Endothelial cell of umbilical vein (primary cell): ENCODE measurements around the gene MSH6.

ENCODE experiments used
- EZH2 ChIP-seq: IDR thresholded peaks from 2 replicates; pipeline ENCODE4 v1.6.1; 2012; ENCODE audit warnings: borderline replicate concordance, low read depth, mild to moderate bottlenecking, moderate library complexity, low read length, inconsistent platforms; ENCODE audit not compliant: severe bottlenecking
- MYC ChIP-seq: IDR thresholded peaks from one replicate; pipeline ENCODE4 v1.6.1; 2011; ENCODE audit warnings: mild to moderate bottlenecking, low read depth, low read length
- POLR2A ChIP-seq: IDR thresholded peaks from 2 replicates; pipeline ENCODE4 v1.6.1; 2012; ENCODE audit warnings: low read depth, mild to moderate bottlenecking, control low read depth, low read length
- POLR2AphosphoS5 ChIP-seq: IDR thresholded peaks from 2 replicates; pipeline ENCODE4 v1.6.1; 2012; ENCODE audit warnings: low read depth, mild to moderate bottlenecking, control low read depth, low read length, moderate library complexity; ENCODE audit not compliant: insufficient read depth
- TF ChIP-seq, protein P1 (sequence below), 2 donors: IDR thresholded peaks; 1 replicate in 1 of 2; 2 replicates in 1 of 2; pipeline ENCODE4 v1.5.1; 2011; ENCODE audit warnings: low read length in 2 of 2, mild to moderate bottlenecking in 2 of 2, moderate library complexity in 2 of 2, control low read depth in 1 of 2, inconsistent platforms in 1 of 2, low read depth in 1 of 2; ENCODE audit not compliant: insufficient read depth in 1 of 2; ENCODE audit errors: extremely low read depth in 1 of 2

- TF ChIP-seq, protein P1, sequence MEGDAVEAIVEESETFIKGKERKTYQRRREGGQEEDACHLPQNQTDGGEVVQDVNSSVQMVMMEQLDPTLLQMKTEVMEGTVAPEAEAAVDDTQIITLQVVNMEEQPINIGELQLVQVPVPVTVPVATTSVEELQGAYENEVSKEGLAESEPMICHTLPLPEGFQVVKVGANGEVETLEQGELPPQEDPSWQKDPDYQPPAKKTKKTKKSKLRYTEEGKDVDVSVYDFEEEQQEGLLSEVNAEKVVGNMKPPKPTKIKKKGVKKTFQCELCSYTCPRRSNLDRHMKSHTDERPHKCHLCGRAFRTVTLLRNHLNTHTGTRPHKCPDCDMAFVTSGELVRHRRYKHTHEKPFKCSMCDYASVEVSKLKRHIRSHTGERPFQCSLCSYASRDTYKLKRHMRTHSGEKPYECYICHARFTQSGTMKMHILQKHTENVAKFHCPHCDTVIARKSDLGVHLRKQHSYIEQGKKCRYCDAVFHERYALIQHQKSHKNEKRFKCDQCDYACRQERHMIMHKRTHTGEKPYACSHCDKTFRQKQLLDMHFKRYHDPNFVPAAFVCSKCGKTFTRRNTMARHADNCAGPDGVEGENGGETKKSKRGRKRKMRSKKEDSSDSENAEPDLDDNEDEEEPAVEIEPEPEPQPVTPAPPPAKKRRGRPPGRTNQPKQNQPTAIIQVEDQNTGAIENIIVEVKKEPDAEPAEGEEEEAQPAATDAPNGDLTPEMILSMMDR (IDR thresholded peaks at IDR 0.05; ENCODE audit: extremely low read depth in 1 of 2, insufficient read depth in 1 of 2, low read depth in 1 of 2, low read length in 2 of 2), result no peak
- TF ChIP-seq POLR2A (no peak), EZH2 (no peak), MYC (no peak), POLR2AphosphoS5 (no peak)
Measured at GRCh38 chr2:47771211-47771610, 11.7 kb upstream of the MSH6 start.
